Stimulated activated CD4-positive, alpha-beta T cell treated with anti-CD3 and anti-CD28 coated beads, Interleukin-1b, Interleukin-23, amount 100 ng/mL, for 48 hours (primary cell): ENCODE measurements around the gene EXOC8.
"Not testable (repeated sequence)": the region's sequence is repeated elsewhere in the genome, so short reads cannot be mapped to it uniquely, and the experiment has no call there.

ENCODE experiments used
- DNase-seq: peaks from one replicate; pipeline ENCODE4 v3.0.0-alpha.2; 2020

EXOC8 gene

DNA sequence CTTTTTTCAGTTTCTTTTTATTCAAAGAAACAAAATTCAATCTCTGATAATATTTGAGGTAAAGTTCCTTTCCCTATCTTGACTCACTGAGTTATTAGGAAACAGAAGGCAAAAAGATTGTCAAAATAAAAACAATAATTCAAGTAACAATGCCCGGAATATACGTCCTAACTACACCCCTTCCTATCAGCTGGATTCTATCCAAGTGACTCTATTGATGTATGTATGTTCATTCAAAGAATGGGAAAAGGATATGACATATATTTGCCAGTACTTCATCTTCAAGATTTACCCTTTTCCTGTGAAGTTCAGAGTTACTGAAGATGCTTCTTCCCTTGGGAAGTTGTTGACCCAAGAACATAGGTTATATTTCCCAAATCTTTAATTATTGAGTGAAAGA, 14.2 kb upstream of the EXOC8 start:
- DNase-seq, result no peak

DNA sequence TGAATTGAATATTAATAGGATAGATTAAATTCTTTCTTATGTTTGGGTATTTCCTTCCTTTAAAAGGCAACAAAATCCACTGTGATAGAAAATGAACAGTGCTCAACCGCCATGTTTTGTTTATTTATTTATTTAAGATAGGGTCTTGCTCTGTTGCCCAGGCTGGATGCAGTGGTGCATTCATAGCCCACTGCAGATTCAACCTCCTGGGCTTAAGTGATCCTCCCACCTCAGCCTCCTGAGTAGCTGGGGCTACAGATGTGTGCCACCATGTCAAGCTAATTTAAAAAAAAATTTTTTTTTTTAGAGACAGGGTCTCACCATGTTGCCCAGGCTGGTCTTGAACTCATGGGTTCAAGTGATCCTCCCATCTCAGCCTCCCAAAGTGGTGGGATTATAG, 11.2 kb upstream of the EXOC8 start:
- DNase-seq, result not testable (repeated sequence)

DNA sequence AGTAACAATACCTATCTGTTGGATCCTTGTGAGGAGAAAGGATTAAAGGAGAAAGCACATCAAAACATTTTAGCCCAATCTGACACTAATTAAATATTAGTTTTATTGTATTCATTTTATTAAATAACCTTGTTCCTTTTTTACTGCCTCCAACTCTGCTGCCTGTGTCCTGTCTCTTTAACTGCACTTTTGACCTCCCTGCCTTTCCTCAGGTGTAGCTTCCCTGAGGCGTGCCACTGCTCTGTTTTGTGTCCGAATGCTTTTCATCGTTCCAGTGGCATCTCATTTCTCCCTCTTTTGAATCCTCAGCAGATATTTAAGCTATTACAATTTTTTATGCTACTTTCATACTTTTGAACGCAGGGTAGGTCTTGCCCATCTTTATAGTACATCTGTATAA, 10.8 kb upstream of the EXOC8 start:
- DNase-seq, result no peak

GRCh38 chr1:231347961-231348360, 10.3 kb upstream of the EXOC8 start:
- DNase-seq, result no peak

DNA sequence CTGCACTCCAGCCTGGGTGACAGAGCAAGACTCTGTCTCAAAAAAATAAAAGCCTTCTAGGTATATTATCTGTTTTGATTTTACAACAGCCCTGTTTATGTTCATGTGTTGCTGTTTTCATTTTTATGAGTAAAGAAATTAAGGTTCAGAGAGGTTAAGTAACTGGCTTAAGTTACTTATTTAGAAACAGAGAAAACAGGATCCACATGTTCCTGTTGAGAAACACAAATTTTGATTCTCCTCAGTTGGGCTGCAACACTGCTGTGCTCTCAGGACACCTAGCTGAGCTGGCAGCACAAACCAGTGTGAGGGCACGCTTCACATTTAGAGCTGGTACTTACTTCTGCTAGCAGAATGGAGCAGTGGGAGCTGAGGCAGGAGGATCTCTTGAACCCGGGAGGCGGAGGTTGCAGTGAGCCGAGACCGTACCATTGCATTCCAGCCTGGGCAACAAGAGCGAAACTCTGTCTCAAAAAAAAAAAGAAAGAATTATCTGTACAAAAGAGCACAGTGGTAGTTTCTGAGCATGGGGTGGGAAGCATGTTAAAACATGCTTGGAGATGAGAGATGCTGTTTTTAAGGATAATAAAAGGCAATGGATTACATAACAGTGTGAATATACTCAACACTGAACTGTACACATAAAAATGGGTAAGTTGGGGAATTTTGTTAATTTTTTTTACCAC, 2.8 kb upstream of the EXOC8 start:
- DNase-seq, result no peak

DNA sequence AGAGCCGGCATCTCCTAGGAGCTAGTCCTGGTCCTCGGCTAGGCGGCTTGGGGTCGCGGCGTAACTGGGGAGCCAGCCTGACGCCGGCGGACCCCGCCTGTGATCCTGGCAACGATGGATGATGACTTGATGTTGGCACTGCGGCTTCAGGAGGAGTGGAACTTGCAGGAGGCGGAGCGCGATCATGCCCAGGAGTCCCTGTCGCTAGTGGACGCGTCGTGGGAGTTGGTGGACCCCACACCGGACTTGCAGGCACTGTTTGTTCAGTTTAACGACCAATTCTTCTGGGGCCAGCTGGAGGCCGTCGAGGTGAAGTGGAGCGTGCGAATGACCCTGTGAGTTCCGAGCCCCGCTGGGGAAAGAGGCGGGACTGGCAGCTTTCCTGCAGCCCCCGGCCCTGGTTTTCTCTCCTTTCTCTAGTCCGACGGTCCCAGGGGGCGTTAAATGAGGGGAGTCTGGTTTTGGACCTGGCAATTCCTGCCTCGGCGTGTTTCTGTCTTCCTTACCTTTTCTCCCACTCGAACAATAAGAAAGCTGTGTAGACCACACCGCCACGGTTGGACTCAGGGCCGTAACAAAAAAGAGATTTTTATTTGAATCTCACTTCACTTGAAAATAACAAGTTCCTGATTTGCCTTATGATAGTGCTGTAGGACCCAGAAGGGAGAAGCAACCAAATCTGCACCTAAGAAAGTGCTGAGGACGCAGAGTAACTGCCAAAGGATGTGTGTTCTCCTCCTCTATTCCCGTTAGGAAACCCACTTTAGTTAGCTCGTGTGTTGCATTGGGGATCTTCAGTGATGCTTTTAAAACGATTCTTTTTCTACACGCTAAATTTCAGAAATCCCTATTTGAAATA, 847 bp upstream of the EXOC8 start, which contains the start of gene SPRTN:
Gene SPRTN (plus strand): TSS at position 24 of the 859 bp plus-strand sequence. CDS start 91 bp downstream, at position 115.
- no peak for DNase-seq

GRCh38 chr1:231337043-231337471, 595 bp downstream of the EXOC8 start:
- no peak for DNase-seq

DNA sequence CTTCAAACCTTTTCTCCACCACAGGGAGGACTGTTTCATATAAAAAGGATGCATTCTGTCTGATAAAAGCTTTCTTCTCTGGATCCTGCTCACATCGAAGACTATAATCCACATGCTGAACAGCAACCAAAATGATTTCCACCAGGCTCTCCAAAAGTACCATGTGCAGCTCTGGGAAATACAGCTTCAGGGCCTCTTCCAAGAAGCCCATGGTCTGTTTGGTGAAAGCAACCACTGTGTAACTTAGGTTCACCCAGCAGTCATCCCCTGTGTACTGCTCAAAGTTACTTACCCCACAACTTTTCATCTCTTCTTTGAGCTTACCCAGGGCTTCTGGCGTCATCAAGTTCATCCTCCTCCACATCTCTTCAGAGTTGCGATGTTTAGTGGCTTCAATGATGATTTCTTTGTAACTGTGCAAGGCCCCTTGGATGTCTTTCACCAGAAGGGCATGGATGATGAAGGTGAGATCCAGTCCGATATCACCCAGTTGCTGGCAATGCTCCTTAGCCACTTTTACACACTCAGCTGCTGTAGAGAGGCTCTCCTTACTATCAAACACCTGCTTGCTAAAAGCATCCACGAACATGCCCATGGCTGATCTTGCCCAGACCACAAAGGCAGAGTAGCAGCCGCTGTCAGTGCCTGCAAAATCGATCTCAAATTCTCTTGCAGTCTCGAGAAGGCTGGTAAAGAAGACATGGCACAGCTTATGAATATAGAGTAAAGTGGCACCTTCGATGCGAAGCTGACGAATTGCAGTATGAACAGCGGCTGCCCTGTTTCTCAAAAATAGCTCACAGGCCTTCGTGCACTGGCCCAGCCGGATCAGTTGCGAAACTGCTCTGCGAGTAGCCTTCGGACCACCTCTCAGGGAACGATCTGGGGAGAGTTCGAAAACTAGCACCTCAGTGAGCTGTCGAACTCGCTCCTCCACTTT, 1.7 kb downstream of the EXOC8 start:
- DNase-seq, result no peak

DNA sequence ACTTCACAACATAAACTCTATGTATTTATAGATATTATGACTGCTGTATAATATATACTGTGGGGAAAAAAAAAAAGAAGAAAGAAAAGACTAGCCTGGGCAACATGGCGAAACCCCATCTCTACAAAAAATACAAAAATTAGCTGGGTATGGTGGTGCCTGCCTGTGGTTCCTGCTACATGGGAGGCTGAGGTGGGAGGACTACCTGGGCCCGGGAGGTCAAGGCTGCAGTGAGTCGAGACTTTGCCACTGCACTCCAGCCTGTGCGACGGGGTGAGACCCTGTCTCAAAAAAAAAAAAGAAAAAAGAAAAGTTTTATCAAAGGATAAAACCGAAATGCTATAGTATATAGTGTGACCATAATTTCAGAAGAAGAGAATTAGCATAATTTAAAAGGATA, 2.7 kb downstream of the EXOC8 start:
- DNase-seq, result no peak

- DNase-seq, result no peak
These were observed 3.5 kb downstream of the EXOC8 start for GRCh38 chr1:231334079-231334666.

DNA sequence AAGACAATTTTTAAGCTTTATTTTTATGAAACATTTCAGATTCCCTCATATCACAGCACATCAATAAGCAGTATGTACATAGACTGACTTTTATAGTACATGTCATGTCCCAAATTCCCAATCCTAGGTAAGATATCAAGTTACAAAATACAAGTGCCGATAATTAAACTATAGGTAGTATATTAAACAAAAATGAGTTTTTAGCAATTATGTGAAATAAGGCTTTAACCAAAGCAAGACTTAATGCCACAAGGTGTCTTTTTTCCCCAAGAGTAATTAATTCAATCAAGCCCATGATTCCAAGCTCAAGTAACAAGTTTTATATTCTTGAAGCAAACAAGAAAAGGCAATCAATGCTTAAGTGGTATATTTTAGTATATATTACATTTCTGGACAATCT, 4.9 kb downstream of the EXOC8 start:
- DNase-seq, result no peak

DNA sequence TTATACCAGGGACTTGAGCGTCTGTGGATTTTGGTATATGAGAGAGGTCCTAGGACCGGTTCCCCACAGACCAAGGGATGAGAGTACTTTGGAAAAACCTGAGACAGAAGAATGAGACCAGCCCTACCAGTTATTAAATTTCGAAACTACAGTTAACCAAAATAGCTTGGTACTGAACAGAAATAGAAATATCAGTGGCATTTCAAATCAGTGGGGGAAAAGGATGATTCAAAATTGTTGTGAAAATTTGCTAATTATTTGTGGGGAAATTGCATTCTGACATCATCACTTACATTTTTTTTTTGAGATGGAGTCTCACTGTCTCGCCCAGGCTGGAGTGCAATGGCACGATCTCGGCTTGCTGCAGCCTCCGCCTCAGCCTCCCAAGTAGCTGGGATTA, 8.2 kb downstream of the EXOC8 start:
- no peak for DNase-seq

GRCh38 chr1:231327617-231328016, 10.0 kb downstream of the EXOC8 start:
- no peak for DNase-seq

DNA sequence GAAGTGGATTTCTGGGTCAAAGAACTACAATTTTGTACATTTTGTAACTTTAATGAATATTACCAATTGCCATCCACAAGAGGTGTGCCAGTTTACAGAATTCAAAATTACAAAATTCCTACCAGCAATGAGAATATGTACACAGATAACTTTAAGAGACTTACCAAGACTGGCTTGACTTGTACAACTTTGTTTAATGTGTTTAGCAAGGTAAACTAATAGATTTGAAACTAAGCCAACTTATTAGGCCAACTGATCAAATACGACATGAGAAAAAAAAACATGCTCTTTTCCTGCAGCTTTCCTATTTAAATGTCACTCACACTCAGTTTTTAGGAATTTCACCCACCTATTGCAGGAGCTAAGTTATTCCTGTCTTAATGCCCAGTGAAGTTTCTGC, 11.4 kb downstream of the EXOC8 start:
- no peak for DNase-seq

DNA sequence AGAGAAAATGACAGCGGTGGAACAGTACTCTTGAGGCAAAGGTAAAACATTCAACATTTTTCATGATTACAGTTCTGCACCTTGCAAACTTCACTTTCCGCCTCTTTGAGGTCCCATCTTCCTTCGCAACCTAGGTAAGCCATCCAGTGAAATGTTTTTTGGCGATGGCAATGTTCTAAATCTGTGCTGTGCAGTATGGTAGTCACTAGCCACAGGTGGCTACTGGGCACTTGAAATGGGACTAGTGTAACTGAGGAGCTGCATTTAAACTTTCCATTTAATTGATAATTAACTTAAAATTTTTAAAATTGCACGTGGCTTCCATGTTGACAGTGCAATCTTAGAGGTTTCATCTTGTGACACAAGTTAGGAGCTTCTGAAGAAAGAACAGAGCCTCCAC, 13.0 kb downstream of the EXOC8 start:
- no peak for DNase-seq

DNA sequence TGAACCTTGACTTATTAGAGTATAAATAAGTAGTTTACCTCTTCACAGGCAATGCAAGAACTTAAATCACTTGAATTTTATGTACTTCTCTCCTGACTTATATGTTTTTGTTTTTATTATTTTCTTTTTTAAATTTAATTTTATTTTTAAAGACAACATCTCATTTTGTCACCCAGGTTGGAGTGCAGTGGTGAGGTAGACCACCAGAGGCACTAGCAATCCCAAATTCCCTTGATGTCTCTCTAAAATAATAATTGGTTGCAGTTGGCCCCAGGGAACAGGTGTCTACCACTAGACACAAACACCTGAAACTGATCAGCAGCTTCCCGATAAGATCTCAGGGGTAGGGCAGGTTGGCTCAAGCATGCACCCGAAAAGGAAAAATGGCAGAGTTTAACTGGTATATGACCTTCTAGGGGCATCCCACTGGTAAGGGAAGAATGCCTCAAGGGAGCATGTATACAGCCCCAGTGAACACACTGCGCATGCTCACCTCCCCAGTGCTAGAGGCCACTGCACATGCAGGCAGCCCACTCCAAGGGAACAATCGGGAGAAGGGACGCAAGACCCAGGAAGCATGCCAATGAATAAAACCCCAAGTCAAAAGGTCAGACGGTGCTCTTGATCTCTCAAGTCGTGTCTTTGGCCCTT, 14.6 kb downstream of the EXOC8 start:
- no peak for DNase-seq

GRCh38 chr1:231319080-231319479, 18.6 kb downstream of the EXOC8 start:
- DNase-seq, result no peak

DNA sequence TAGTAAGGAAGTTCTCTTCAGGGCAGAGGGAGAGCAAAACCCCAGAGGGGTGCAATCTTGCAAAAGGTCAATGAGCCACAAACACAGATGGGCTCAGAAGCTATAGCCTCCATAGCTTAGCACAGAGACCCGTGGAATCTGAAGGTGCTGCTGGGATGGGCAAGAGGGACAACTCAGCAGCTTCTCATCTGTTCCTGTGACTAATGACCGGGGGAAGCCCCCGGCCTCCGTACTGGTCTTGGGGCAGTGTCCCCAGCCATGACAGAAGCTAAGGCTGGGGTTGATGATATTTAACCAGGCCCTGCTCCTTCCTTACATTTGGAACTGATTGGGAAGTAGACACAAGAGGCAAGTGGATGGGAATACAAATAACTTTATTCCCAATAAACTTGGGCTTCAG, 19.1 kb downstream of the EXOC8 start:
- no peak for DNase-seq

- DNase-seq, result no peak
These were observed 19.7 kb downstream of the EXOC8 start for GRCh38 chr1:231318015-231318355.

DNA sequence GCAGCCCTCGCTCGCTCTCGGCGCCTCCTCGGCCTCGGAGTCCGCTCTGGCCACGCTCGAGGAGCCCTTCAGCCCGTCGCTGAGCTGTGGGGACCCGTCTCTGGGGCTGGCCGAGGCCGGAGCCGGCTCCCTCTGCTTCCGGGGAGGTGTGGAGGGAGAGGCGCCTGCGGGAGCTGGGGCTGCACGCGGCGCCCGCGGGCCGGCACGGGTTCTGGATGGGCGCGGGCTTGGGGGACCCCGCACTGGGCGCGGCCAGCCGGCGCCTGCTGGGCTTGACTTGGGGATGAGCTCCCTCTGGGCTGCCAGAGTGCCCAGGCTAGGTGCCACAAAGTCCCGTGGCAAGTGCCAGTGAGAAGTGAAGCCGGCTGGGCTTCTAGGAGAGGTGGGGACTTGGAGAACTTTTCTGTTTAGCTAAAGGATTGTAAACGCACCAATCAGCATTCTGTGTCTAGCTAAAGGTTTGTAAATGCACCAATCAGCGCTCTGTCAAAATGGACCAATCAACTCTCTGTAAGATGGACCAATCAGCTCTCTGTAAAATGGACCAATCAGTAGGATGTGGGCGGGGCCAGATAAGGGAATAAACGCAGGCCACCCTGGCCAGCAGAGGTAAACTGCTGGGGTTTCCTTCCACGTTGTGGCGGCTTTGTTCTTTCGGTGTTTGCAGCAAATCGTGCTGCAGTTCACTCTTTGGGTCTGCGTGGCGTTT, 20.2 kb downstream of the EXOC8 start:
- DNase-seq, result no peak

- peak; percentile 52 for DNase-seq
These were observed 21.8 kb downstream of the EXOC8 start for GRCh38 chr1:231315887-231316286.

- no peak for DNase-seq
These were observed 24.0 kb downstream of the EXOC8 start for GRCh38 chr1:231313661-231314060.
